ENCODE measurements around the gene GRID2.

GRID2 gene

GRCh38 chr4:93688978-93689377, 1385.2 kb downstream of the GRID2 start:
- no peaks in the 10 kb centered on the region for H3K4me1 ChIP-seq (ENCODE audit: low read length)
- TF ChIP-seq EZH2 (optimal IDR thresholded peaks at IDR 0.05; ENCODE audit: low read depth, low read length) (no peak), EZH2phosphoT487 (IDR thresholded peaks at IDR 0.05; ENCODE audit: low read length) (no peak)
- TF ChIP-seq, protein P1, sequence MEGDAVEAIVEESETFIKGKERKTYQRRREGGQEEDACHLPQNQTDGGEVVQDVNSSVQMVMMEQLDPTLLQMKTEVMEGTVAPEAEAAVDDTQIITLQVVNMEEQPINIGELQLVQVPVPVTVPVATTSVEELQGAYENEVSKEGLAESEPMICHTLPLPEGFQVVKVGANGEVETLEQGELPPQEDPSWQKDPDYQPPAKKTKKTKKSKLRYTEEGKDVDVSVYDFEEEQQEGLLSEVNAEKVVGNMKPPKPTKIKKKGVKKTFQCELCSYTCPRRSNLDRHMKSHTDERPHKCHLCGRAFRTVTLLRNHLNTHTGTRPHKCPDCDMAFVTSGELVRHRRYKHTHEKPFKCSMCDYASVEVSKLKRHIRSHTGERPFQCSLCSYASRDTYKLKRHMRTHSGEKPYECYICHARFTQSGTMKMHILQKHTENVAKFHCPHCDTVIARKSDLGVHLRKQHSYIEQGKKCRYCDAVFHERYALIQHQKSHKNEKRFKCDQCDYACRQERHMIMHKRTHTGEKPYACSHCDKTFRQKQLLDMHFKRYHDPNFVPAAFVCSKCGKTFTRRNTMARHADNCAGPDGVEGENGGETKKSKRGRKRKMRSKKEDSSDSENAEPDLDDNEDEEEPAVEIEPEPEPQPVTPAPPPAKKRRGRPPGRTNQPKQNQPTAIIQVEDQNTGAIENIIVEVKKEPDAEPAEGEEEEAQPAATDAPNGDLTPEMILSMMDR (IDR thresholded peaks at IDR 0.05; ENCODE audit: low read length), result no peak

GRCh38 chr4:93693141-93693540, 1389.4 kb downstream of the GRID2 start:
- no peak overlapping the region for H2AFZ ChIP-seq (ENCODE audit: low read length)
- no peaks in the 10 kb centered on the region for H3K4me1 ChIP-seq (ENCODE audit: low read length)
- no peaks in the 10 kb centered on the region for H3K9me3 ChIP-seq (replicated peaks; ENCODE audit: insufficient read depth, low read length)
- no peaks in the 10 kb centered on the region for H3K27me3 ChIP-seq (replicated peaks; ENCODE audit: insufficient read depth, low read length)
- H3K79me2 ChIP-seq (ENCODE audit: low read length), result no peaks in the 10 kb centered on the region
- H3K36me3 ChIP-seq (replicated peaks; ENCODE audit: insufficient read depth, low read length), result no peaks in the 10 kb centered on the region
- no peak overlapping the region for H3K27ac ChIP-seq (ENCODE audit: low read length)
- TF ChIP-seq, protein P1 (IDR thresholded peaks at IDR 0.05; ENCODE audit: low read length), result no peak
- TF ChIP-seq EZH2phosphoT487 (IDR thresholded peaks at IDR 0.05; ENCODE audit: low read length) (no peak), EZH2 (optimal IDR thresholded peaks at IDR 0.05; ENCODE audit: low read depth, low read length) (no peak)
- no peaks in the 10 kb centered on the region for H3K9me2 ChIP-seq (replicated peaks; ENCODE audit: insufficient read depth, low read length)
- no peaks in the 10 kb centered on the region for H3F3A ChIP-seq (ENCODE audit: insufficient read depth, low read length)
- H3K4me2 ChIP-seq (ENCODE audit: low read depth, low read length), result no peak overlapping the region
- no peak for DNase-seq
- H3K4me3 ChIP-seq (ENCODE audit: low read length), result no peak overlapping the region
- no peak overlapping the region for H3K9ac ChIP-seq (ENCODE audit: low read length)
- no peaks in the 10 kb centered on the region for H4K20me1 ChIP-seq (ENCODE audit: insufficient read depth, low read length)

More at GRCh38 chr4:93688978-93689377, 1385.2 kb downstream of the GRID2 start:
- no peak overlapping the region for H3K27ac ChIP-seq (ENCODE audit: low read length)
- no peak overlapping the region for H3K4me2 ChIP-seq (ENCODE audit: low read depth, low read length)
- H3K27me3 ChIP-seq (replicated peaks; ENCODE audit: insufficient read depth, low read length), result no peaks in the 10 kb centered on the region
- H3K4me3 ChIP-seq (ENCODE audit: low read length), result no peak overlapping the region
- H3K9ac ChIP-seq (ENCODE audit: low read length), result no peak overlapping the region
- no peaks in the 10 kb centered on the region for H3K36me3 ChIP-seq (replicated peaks; ENCODE audit: insufficient read depth, low read length)
- H4K20me1 ChIP-seq (ENCODE audit: insufficient read depth, low read length), result no peaks in the 10 kb centered on the region
- no peaks in the 10 kb centered on the region for H3F3A ChIP-seq (ENCODE audit: insufficient read depth, low read length)
- no peaks in the 10 kb centered on the region for H3K9me3 ChIP-seq (replicated peaks; ENCODE audit: insufficient read depth, low read length)
- H2AFZ ChIP-seq (ENCODE audit: low read length), result no peak overlapping the region
- DNase-seq, result no peak
- no peaks in the 10 kb centered on the region for H3K9me2 ChIP-seq (replicated peaks; ENCODE audit: insufficient read depth, low read length)
- no peaks in the 10 kb centered on the region for H3K79me2 ChIP-seq (ENCODE audit: low read length)

- H3K27ac ChIP-seq (ENCODE audit: low read length), result no peak overlapping the region
- no peaks in the 10 kb centered on the region for H3K79me2 ChIP-seq (ENCODE audit: low read length)
- no peaks in the 10 kb centered on the region for H3K4me1 ChIP-seq (ENCODE audit: low read length)
- no peak overlapping the region for H3K9ac ChIP-seq (ENCODE audit: low read length)
- no peaks in the 10 kb centered on the region for H3K36me3 ChIP-seq (replicated peaks; ENCODE audit: insufficient read depth, low read length)
- H3K27me3 ChIP-seq (replicated peaks; ENCODE audit: insufficient read depth, low read length), result no peaks in the 10 kb centered on the region
- no peaks in the 10 kb centered on the region for H3F3A ChIP-seq (ENCODE audit: insufficient read depth, low read length)
- no peak for TF ChIP-seq EZH2 (optimal IDR thresholded peaks at IDR 0.05; ENCODE audit: low read depth, low read length)
- no peak for DNase-seq
- H4K20me1 ChIP-seq (ENCODE audit: insufficient read depth, low read length), result no peaks in the 10 kb centered on the region
- no peaks in the 10 kb centered on the region for H3K9me2 ChIP-seq (replicated peaks; ENCODE audit: insufficient read depth, low read length)
- H3K4me2 ChIP-seq (ENCODE audit: low read depth, low read length), result no peak overlapping the region
- H3K4me3 ChIP-seq (ENCODE audit: low read length), result no peak overlapping the region
- no peaks in the 10 kb centered on the region for H3K9me3 ChIP-seq (replicated peaks; ENCODE audit: insufficient read depth, low read length)
- no peak overlapping the region for H2AFZ ChIP-seq (ENCODE audit: low read length)
Observed at GRCh38 chr4:93698686-93699085, 1394.9 kb downstream of the GRID2 start.

DNA sequence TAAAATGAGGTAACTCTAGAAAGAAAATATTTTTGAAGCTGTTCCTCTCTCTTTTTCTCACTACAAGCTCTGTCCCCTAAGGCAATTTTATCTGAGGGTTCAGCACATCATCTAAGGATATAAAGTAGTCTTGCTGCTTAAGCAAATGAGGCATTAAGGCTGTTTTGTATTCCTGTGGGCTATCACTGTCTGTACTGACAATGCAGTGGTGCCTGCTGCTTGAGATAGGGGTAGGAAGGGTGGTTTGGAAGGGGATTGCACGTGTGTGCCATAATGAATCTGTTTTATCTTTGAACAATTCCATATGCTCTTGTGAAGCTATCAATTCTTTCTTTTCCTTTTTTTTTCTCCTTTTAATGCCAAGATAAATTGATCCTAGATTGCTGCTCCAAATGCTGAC, 1396.8 kb downstream of the GRID2 start:
- no peaks in the 10 kb centered on the region for H3K9me3 ChIP-seq (replicated peaks; ENCODE audit: insufficient read depth, low read length)
- H3K27me3 ChIP-seq (replicated peaks; ENCODE audit: insufficient read depth, low read length), result no peaks in the 10 kb centered on the region
- no peak overlapping the region for H3K4me2 ChIP-seq (ENCODE audit: low read depth, low read length)
- TF ChIP-seq, protein P1 (IDR thresholded peaks at IDR 0.05; ENCODE audit: low read length), result no peak
- TF ChIP-seq EZH2 (optimal IDR thresholded peaks at IDR 0.05; ENCODE audit: low read depth, low read length), result no peak
- TF ChIP-seq EZH2phosphoT487 (IDR thresholded peaks at IDR 0.05; ENCODE audit: low read length), result no peak
- no peak overlapping the region for H3K9ac ChIP-seq (ENCODE audit: low read length)
- H3K27ac ChIP-seq (ENCODE audit: low read length), result no peak overlapping the region
- no peak overlapping the region for H3K4me3 ChIP-seq (ENCODE audit: low read length)
- no peaks in the 10 kb centered on the region for H4K20me1 ChIP-seq (ENCODE audit: insufficient read depth, low read length)
- H3K9me2 ChIP-seq (replicated peaks; ENCODE audit: insufficient read depth, low read length), result no peaks in the 10 kb centered on the region
- no peaks in the 10 kb centered on the region for H3K4me1 ChIP-seq (ENCODE audit: low read length)
- no peaks in the 10 kb centered on the region for H3K79me2 ChIP-seq (ENCODE audit: low read length)
- no peaks in the 10 kb centered on the region for H3K36me3 ChIP-seq (replicated peaks; ENCODE audit: insufficient read depth, low read length)
- no peaks in the 10 kb centered on the region for H3F3A ChIP-seq (ENCODE audit: insufficient read depth, low read length)
- no peak overlapping the region for H2AFZ ChIP-seq (ENCODE audit: low read length)
- DNase-seq, result no peak

All from MM.1S (cell line).